Tongue (tissue), 2 donors: ENCODE measurements around the gene PYCARD. TPM values are rescaled to one million over a fixed set of nuclear protein-coding genes. Genes with fewer than 3 reads are reported as not detected.
"Not testable (repeated sequence)": the region's sequence is repeated elsewhere in the genome, so short reads cannot be mapped to it uniquely, and the experiment has no call there.

Experiments
- DNase-seq: peaks from one replicate; pipeline ENCODE4 v3.0.0-alpha.2; 2015
- total RNA-seq: library from RNA; depleted of rRNA; stranded (reverse); fragments of >200 nt; gene quantifications from one replicate; pipeline ENCODE4 v1.2.3, GENCODE V29; 2014

Gene PYCARD
- total RNA-seq = 15.2 TPM

DNA sequence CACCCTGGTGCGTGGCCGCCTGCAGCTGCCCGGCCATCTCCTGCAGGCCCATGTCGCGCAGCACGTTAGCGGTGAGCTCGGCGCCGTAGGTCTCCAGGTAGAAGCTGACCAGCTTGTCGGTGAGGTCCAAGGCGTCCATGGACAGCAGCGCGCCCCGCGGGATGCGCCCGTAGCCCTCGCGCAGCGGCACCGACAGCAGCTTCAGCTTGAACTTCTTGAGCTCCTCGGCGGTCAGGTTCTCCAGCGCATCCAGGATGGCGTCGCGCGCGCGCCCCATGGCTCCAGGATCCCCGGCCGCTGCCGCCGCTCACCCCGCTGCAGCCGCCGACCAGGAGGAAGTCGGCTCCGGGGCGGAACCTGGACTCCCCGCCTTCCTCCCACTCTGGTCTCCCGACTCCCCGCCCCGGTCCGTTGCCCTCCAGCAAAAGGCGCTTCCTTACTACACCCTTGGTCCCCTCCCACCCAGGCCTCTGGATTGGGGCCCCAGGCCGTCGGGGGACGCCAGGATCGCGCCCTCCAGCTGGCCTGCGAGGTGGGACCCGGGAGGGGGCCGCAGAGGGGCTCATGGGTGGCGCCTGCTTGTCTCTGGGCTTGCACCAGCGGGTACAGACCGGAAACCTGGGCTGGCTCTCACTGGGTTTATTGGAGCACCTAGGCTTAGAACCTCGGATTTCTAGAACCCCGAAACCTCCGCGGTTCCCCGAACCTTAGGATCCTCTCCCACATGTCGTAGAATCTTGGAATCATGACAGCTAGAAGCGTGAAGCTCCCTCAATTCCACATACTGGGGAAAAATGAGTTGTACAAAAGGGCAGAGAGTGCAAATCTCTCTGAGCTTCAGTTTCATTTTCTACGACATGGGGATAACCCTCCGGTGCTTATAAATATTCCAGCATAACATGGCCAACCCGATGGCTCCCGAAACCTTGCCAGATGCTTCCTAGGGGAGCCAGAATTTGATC is at the start of gene PYCARD:
Gene PYCARD (minus strand): TSS at position 347 of the 962 bp plus-strand sequence. CDS start 70 bp downstream, at position 277.
- DNase-seq = peak; percentile 51

GRCh38 chr16:31251435-31251834 is 48.9 kb upstream of the PYCARD start:
- no peak for DNase-seq

DNA sequence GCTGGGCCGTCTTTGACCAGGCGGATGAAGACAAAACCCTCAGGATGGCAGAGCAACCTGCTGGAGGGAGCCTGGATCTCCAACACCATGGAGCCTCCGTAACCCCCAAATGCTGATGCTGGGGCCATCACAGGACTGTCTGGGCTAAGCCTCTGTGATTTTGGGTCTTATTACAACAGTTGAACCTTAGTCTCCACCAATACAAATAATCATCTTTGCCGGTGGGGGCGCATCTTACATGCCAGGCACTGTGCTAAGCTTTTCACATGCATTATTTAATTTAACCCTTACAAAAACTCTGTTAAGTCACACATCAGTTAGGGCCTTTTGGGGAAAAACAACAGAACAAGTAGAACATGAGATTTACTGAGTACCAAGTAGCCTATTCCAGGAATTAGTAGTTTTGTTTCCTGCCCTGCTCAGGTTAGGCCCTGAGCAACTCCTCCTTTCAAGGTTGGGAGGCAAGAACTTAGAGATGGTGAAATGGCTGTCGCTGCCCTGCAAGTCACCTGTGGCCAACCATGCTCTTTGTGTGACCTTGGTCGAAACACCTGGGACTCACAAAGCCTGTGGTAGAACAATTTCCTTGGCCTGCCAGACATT is 48.3 kb upstream of the PYCARD start:
- DNase-seq = no peak

- DNase-seq = no peak
Observed at GRCh38 chr16:31248344-31248743, 45.8 kb upstream of the PYCARD start.

DNA sequence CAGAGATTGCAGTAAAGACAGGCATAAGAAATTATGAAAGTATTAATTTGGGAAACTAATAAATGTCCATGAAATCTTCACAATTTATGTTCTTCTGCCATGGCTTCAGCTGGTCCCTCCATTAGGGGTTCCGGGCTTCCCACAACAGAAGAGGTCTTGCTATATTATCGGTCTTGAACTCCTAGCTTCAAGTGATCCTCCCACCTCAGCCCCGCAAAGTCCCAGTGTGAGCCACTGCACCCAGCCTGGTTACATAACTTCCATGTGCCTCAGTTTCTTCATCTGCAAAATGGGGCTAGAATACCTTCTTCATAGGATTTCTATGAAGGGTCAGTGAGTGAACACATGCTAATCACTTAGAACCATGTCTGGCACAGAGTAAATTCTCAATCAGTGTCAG is 43.7 kb upstream of the PYCARD start:
- DNase-seq = no peak

DNA sequence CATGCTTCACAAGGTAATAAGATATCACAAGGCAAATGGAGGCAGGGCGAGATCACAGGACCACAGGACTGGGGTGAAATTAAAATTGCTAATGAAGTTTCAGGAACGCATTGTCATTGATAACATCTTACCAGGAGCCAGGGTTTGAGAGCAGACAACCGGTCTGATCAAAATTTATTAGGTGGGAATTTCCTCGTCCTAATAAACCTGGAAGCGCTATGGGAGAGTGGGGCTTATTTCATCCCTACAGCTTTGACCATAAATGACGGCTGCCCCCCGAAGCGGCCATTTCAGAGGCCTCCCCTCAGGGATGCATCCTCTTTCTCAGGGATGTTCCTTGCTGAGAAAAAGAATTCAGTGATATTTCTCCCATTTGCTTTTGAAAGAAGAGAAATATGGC is 43.0 kb upstream of the PYCARD start:
- not testable (repeated sequence) for DNase-seq

DNA sequence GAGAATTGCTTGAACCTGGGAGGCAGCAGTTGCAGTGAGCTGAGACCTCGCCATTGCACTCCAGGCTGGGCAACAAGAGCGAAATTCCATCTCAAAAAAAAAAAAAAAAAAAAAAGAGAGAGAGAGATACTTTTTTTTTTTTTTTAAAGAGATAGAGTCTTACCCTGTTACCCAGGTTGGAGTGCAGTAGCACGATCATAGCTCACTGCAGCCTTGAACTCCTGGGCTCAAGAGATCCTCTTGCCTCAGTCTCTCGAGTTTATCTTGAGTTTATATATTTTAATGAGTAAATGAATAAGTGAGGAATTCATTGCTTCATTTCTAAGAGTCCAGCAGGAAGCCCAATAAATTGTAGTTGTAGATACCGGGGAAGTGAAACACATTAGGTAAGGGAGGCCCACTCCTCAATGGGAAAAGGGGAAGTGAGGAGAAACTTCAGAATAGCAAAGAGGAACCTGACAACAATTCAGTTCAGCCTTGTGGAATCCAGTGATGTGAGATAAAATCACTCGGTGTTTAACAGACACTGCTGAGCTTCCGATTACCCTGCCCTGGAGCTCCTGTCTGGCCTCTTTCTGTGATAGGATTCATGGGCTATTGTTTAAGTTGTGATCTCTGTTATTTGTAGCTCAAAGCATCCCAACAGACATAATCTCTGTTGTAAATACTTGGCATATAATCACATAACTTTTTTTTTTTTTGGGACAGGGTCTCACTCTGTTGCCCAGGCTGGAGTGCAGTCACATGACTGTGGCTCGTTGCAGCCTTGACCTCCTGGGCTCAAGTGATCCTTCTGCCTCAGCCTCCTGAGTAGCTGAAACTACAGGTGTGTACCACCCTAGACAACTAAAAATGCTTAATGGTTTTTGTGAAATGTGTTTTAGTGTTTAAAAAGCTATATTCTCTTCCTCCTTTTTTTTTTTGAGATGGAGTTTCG is 41.4 kb upstream of the PYCARD start:
- DNase-seq = no peak

DNA sequence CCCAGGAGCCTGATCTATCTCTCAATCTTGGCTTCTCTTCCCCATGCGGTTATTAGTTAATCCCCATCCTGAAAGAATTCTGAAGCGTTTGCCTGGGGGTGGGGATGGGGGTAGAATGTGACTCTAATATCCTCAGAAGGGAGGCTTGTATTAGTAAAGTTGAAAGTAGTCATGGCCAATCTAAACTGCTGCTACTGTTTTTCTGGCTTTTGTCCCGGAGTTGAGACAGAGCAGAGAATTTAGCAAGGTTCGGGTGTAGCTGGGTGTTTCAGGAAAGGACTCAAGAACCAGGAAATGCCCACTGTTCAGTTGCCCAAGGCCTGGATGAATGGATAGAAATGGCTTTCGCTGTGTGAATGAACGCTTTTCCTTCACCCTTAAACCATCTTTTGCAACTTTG is 39.6 kb upstream of the PYCARD start:
- peak; percentile 23 for DNase-seq

DNA sequence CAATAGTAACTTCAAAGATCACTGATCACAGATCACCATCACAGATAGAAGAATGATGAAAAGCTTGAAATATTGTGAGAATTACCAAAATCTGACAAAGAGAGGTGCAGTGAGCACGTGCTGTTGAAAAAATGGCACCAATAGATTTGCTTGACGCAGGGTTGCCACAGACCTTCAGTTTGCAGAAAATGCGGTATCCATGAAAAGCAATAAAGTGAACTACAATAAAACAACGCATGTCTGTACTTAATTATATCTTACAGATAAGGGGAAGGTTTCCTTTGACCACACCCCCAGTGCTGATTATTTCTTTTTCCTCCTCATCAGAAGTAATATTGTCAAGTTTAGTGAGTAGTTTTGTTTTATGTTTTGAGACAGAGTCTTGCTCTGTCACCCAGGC is 35.5 kb upstream of the PYCARD start:
- no peak for DNase-seq

DNA sequence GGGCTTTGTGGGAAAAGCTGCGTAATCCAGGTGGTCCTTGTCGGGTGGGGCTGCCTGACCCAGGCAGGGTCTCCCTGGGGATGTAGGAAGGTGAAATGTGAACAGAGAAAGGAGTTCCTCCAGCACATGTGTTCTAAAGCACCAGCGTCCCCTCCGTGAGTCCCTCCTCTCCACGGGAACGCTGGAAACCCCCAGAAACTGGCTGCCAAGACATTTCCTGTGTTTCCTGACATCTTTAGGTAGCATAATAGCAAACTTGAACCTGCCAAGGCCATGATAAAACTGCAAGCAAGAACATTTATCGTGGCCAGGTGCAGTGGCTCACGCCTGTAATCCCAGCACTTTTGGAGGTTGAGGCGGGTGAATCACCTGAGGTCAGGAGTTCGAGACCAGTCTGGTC is 26.9 kb upstream of the PYCARD start:
- DNase-seq = no peak

GRCh38 chr16:31228206-31228605 is 25.6 kb upstream of the PYCARD start:
- no peak for DNase-seq

- DNase-seq = no peak
Observed at GRCh38 chr16:31225193-31225592, 22.6 kb upstream of the PYCARD start.

GRCh38 chr16:31224092-31224955 is 21.8 kb upstream of the PYCARD start:
- no peak for DNase-seq

GRCh38 chr16:31223044-31223443 is 20.5 kb upstream of the PYCARD start:
- no peak for DNase-seq

DNA sequence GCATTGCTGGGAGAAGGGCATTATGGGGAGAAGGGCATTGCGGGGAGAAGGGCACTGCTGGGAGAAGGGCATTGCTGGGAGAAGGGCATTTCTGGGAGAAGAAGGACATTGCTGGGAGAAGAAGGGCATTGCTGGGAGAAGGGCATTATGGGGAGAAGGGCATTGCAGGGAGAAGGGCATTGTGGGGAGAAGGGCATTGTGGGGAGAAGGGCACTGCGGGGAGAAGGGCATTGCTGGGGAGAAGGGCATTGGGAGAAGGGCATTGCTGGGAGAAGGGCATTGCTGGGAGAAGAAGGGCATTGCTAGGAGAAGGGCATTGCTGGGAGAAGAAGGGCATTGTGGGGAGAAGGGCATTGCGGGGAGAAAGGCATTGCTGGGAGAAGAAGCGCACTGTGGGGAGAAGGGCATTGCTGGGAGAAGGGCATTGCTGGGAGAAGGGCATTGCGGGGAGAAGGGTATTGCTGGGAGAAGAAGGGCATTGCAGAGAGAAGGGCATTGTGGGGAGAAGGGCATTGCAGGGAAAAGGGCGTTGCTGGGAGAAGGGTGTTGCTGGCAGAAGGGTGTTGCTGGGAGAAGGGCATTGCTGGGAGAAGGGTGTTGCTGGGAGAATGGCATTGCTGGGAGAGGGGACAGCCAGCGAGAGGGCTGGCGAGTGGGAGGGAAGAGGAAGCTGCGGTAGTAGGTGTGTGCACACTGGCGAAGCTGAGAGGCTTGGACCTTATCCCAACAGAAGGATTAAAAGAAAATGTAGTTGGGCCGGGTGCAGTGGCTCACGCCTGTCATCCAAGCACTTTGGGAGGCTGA is 19.0 kb upstream of the PYCARD start:
- DNase-seq = no peak

GRCh38 chr16:31219154-31219741 is 16.7 kb upstream of the PYCARD start:
- no peak for DNase-seq

- DNase-seq = no peak
Observed at GRCh38 chr16:31217136-31217530, 14.6 kb upstream of the PYCARD start.

GRCh38 chr16:31216422-31217135 is 14.0 kb upstream of the PYCARD start, which contains the start of gene PYDC1:
Gene PYDC1 (minus strand): TSS chr16:31217135. CDS start chr16:31217028, 107 bp downstream.
- DNase-seq = no peak
